Measurements from ENCODE around the gene ATP5PD. TPM values are rescaled to one million over a fixed set of nuclear protein-coding genes. Genes with fewer than 3 reads are reported as not detected.
A peak's percentile ranks its signal among the peaks of the same experiment; 100 is the strongest.
"Not testable (repeated sequence)": the region's sequence is repeated elsewhere in the genome, so short reads cannot be mapped to it uniquely, and the experiment has no call there.

Gene ATP5PD
- total RNA-seq, 5 donors from 2014 or later (not counting 1 experiment from before 2014, with no cell fraction given): 115 to 170 (median 139) TPM

DNA sequence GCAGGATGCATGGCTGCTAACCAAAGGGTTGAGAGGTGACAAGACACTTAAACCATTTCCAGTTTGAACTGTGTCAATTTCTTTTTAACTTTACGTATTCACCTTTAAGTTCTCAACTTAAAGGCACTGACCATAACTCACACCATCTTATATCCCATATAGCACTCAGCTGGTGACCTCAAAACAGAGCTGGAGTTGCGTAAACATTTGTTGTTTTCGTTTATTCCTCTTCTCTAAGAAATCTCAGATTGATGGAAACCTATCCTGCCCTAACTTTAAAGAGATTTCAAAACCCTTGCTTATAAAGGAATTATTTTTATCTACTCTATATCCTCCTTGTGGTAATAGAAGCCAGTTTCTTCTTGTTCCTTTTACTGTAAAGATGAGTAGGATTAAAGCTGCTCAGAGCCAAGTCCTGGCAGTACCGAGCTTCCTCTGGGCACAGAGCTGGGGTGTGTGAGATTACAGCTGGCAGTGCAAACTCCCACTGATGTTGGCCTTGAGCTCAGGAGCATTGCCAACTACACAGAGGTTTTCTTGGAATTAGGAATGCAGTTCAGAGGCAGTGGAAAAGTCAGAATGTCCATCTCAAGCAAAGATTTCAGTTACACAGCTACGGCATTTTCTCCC is 1.6 kb upstream of the ATP5PD start:
- H3K4me3 Mint-ChIP-seq: peak overlapping the region; percentile 92 to 97 (median 96)
- peak overlapping the region; percentile 62 to 86 for H3K4me3 ChIP-seq (ENCODE audit: control insufficient read depth in 1 of 2, extremely low read depth in 1 of 2, low read length in 1 of 2)
- peak overlapping the region; percentile 58 for H3K27ac ChIP-seq (ENCODE audit: low read length)
- peak overlapping the region; percentile 92 to 95 for H3K27ac Mint-ChIP-seq
- H3K9me3 ChIP-seq: no peaks in the 10 kb centered on the region
- ChIA-PET CTCF (interaction anchor here in 1 of 2 donors (0.6 to 1.7 kb wide), 5 partner anchors 8 to 438 kb away, joined by 3 to 4 read pairs (median 3); partner anchors contain the start of gene TMEM94), POLR2A (interaction anchor here in 1 of 2 donors (0.6 to 0.8 kb wide), 2 partner anchors 16 kb away, joined by 3 read pairs; no protein-coding TSS in a partner anchor)
- DNase-seq (no peak), ATAC-seq (replicated peaks in 1 of 4) (no peak)
- no peaks in the 10 kb centered on the region for H3K27me3 ChIP-seq (replicated peaks in 1 of 2; ENCODE audit: control insufficient read depth in 2 of 2, extremely low read depth in 1 of 2, insufficient read depth in 2 of 2, low read length in 1 of 2)
- peaks cover 4 to 9% of the 10 kb centered on the region in 2 donors for H3K36me3 ChIP-seq (ENCODE audit: control insufficient read depth in 2 of 2, extremely low read depth in 1 of 2, insufficient read depth in 1 of 2, low read length in 1 of 2)
- peaks cover 42 to 48% (median 46%) of the 10 kb centered on the region in 3 donors for H3K4me1 Mint-ChIP-seq
- H3K4me1 ChIP-seq (ENCODE audit: control insufficient read depth in 1 of 2, extremely low read depth in 1 of 2, insufficient read depth in 2 of 2, low read length in 2 of 2): peaks cover 3 to 23% of the 10 kb centered on the region in 2 experiments
- WGBS (ENCODE audit: insufficient coverage): 47% methylated on average over 2 of the region's 5 CpGs
- H3K36me3 Mint-ChIP-seq: peaks cover 16% of the 10 kb centered on the region
- H3K27me3 Mint-ChIP-seq: no peaks in the 10 kb centered on the region
- H3K9me3 Mint-ChIP-seq: no peaks in the 10 kb centered on the region

DNA sequence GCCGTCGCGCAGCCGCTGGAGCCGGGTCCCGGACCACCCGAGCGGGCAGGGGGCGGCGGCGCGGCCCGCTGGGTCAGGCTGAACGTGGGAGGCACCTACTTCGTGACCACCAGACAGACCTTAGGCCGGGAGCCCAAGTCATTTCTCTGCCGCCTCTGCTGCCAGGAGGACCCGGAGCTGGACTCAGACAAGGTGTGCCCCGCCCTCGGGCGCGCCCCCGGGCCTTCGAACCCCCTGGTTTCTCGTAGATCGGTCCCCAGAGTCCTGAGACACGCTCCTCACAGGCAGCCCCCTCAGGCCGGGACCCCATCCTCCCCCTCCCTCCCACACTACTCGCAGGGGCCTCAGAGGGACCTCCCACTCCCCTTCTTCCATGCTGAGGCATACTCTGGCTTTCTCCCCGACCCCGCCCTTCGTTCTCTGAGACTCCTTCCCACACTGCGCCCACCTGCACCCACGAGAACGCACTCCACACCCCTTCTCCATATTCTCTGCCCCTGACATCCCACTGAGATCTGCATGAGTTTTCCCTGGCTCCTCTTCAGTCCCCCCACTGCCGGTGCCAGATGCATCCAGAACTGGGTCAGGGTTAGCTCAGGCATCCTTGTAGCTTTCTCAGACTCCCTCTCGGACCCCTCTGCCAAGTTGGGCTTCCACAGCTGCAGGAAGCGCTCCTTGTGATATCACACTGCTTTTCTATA is 779 bp upstream of the ATP5PD start:
- H3K27ac Mint-ChIP-seq: peak overlapping the region; percentile 92 to 95
- CTCF ChIA-PET: interaction anchor here in 1 of 2 donors (1.2 to 1.7 kb wide), 2 partner anchors 12 to 36 kb away, joined by 3 to 4 read pairs; no protein-coding TSS in a partner anchor
- peaks cover 3 to 4% of the 10 kb centered on the region in 2 donors for H3K36me3 ChIP-seq (ENCODE audit: control insufficient read depth in 2 of 2, extremely low read depth in 1 of 2, insufficient read depth in 1 of 2, low read length in 1 of 2)
- no peaks in the 10 kb centered on the region for H3K9me3 ChIP-seq
- peak overlapping the region; percentile 62 to 86 for H3K4me3 ChIP-seq (ENCODE audit: control insufficient read depth in 1 of 2, extremely low read depth in 1 of 2, low read length in 1 of 2)
- peaks cover 9% of the 10 kb centered on the region for H3K36me3 Mint-ChIP-seq
- ATAC-seq (replicated peaks in 1 of 4) (peak in 3 of 4 experiments; percentile 2 to 7 (median 6)), DNase-seq (peak in 12 of 35 experiments; percentile 16 to 44 (median 24))
- H3K27ac ChIP-seq (ENCODE audit: low read length): peak overlapping the region; percentile 58
- H3K4me1 ChIP-seq (ENCODE audit: control insufficient read depth in 1 of 2, extremely low read depth in 1 of 2, insufficient read depth in 2 of 2, low read length in 2 of 2): peaks cover 3 to 23% of the 10 kb centered on the region in 2 experiments
- peaks cover 42 to 50% (median 46%) of the 10 kb centered on the region in 3 donors for H3K4me1 Mint-ChIP-seq
- H3K4me3 Mint-ChIP-seq: peak overlapping the region; percentile 92 to 97 (median 96)
- no peaks in the 10 kb centered on the region for H3K27me3 Mint-ChIP-seq
- no peaks in the 10 kb centered on the region for H3K27me3 ChIP-seq (replicated peaks in 1 of 2; ENCODE audit: control insufficient read depth in 2 of 2, extremely low read depth in 1 of 2, insufficient read depth in 2 of 2, low read length in 1 of 2)
- POLR2A ChIA-PET: no interaction called here
- no peaks in the 10 kb centered on the region for H3K9me3 Mint-ChIP-seq
- under 1% methylated on average over 37 of the region's 38 CpGs for WGBS (ENCODE audit: insufficient coverage)

DNA sequence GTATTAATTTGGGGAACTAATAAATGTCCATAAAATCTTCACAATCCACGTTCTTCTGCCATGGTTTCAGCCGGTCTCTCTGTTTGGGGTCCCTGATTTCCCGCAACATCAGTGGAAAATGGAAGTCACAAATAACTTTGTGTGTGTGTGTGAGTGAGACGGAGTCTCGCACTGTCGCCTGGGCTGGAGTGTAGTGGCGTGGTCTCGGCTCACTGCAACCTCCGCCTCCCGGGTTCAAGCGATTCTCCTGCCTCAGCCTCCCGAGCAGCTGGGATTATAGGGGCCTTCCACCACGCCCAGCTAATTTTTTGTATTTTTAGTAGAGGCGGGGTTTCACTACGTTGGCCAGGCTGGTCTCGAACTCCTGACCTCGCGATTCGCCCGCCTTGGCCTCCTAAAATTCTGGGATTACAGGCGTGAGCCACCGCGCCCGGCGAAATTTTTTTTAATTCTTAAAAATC is 793 bp downstream of the ATP5PD start:
- ATAC-seq (replicated peaks in 1 of 4); POLR2A ChIA-PET; H3K27me3 ChIP-seq (replicated peaks in 1 of 2; ENCODE audit: control insufficient read depth in 2 of 2, extremely low read depth in 1 of 2, insufficient read depth in 2 of 2, low read length in 1 of 2); H3K36me3 Mint-ChIP-seq; H3K9me3 ChIP-seq; H3K9me3 Mint-ChIP-seq; DNase-seq; H3K27me3 Mint-ChIP-seq: not testable (repeated sequence)
- Histone ChIP-seq H3K4me3 (ENCODE audit: control insufficient read depth in 1 of 2, extremely low read depth in 1 of 2, low read length in 1 of 2) (peak overlapping the region; percentile 85 to 86), H3K27ac (ENCODE audit: low read length) (peak overlapping the region; percentile 65), H3K4me1 (ENCODE audit: control insufficient read depth in 1 of 2, extremely low read depth in 1 of 2, insufficient read depth in 2 of 2, low read length in 2 of 2) (peaks cover 3 to 23% of the 10 kb centered on the region in 2 experiments), H3K36me3 (ENCODE audit: control insufficient read depth in 2 of 2, extremely low read depth in 1 of 2, insufficient read depth in 1 of 2, low read length in 1 of 2) (peaks cover 9 to 11% of the 10 kb centered on the region in 2 donors)
- CTCF ChIA-PET: interaction anchor here in 1 of 2 donors (0.5 kb wide), 1 partner anchor 292 kb away, joined by 3 read pairs; no protein-coding TSS in a partner anchor
- Mint-ChIP-seq H3K27ac (peak overlapping the region; percentile 33 to 96), H3K4me1 (peaks cover 42 to 50% (median 46%) of the 10 kb centered on the region in 3 donors), H3K4me3 (peak overlapping the region; percentile 96 to 97 (median 97))
- 3% methylated on average over 6 of the region's 25 CpGs for WGBS (ENCODE audit: insufficient coverage)

DNA sequence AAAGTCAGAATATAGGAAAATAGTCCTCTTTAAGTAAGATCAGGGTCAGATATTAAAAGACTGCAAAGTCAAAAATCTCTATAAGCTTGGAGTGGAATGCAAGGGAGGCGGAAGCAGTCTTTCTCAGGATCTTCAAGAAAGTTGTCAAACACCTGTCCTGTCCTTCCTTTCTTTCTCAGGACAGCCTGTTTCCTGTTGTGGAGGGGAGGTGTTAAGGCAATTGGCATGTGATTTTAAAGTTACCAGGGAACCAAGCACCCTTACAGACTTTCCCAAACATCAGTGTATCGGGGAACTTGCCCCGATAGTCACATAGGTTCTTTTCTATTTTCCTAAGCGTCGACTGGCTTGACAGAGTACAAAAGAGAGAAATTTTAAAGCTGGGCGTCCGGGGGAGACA is 2.1 kb downstream of the ATP5PD start:
- H3K4me1 Mint-ChIP-seq: peaks cover 42 to 48% (median 44%) of the 10 kb centered on the region in 3 donors
- Histone ChIP-seq H3K27ac (ENCODE audit: low read length) (no peak overlapping the region), H3K27me3 (replicated peaks in 1 of 2; ENCODE audit: control insufficient read depth in 2 of 2, extremely low read depth in 1 of 2, insufficient read depth in 2 of 2, low read length in 1 of 2) (no peaks in the 10 kb centered on the region), H3K36me3 (ENCODE audit: control insufficient read depth in 2 of 2, extremely low read depth in 1 of 2, insufficient read depth in 1 of 2, low read length in 1 of 2) (peaks cover 12 to 23% of the 10 kb centered on the region in 2 donors), H3K4me1 (ENCODE audit: control insufficient read depth in 1 of 2, extremely low read depth in 1 of 2, insufficient read depth in 2 of 2, low read length in 2 of 2) (peaks cover 3 to 23% of the 10 kb centered on the region in 2 experiments), H3K4me3 (ENCODE audit: control insufficient read depth in 1 of 2, extremely low read depth in 1 of 2, low read length in 1 of 2) (no peak overlapping the region), H3K9me3 (no peaks in the 10 kb centered on the region)
- ChIA-PET POLR2A (no interaction called here), CTCF (no interaction called here)
- H3K27me3 Mint-ChIP-seq: no peaks in the 10 kb centered on the region
- no CpG with 5 or more reads among the region's 7 CpGs for WGBS (ENCODE audit: insufficient coverage)
- DNase-seq: no peak
- H3K36me3 Mint-ChIP-seq: peaks cover 12% of the 10 kb centered on the region
- no peak for ATAC-seq (replicated peaks in 1 of 4)
- peak overlapping the region; percentile 43 to 96 (median 55) for H3K4me3 Mint-ChIP-seq
- H3K9me3 Mint-ChIP-seq: no peaks in the 10 kb centered on the region
- H3K27ac Mint-ChIP-seq: no peak overlapping the region

DNA sequence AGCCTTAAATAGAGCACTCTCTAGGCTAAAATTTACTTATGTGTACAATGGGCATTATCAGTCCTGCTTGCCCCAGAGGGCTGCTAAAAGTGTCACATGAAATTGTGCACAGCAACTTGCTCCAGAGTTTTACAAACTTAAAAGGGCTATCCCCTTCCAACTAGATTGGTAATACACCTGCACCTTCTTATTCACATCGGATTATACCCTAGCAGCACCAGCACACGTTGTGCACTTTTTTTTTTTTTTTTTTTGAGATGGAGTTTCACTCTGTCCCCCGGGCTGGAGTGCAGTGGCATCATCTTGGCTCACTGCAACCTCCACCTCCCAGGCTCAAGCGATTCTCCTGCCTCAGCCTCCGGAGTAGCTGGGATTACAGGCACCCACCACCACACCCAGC is 3.0 kb downstream of the ATP5PD start:
- H3K4me3 ChIP-seq (ENCODE audit: control insufficient read depth in 1 of 2, extremely low read depth in 1 of 2, low read length in 1 of 2); H3K27me3 Mint-ChIP-seq; H3K4me3 Mint-ChIP-seq; H3K27me3 ChIP-seq (replicated peaks in 1 of 2; ENCODE audit: control insufficient read depth in 2 of 2, extremely low read depth in 1 of 2, insufficient read depth in 2 of 2, low read length in 1 of 2); POLR2A ChIA-PET; H3K9me3 Mint-ChIP-seq; DNase-seq; H3K27ac Mint-ChIP-seq; H3K9me3 ChIP-seq; ATAC-seq (replicated peaks in 1 of 4); H3K27ac ChIP-seq (ENCODE audit: low read length): not testable (repeated sequence)
- H3K4me1 Mint-ChIP-seq: peaks cover 35 to 39% (median 37%) of the 10 kb centered on the region in 3 donors
- CTCF ChIA-PET: interaction anchor here in 1 of 2 donors (0.6 kb wide), 1 partner anchor 127 kb away, joined by 3 read pairs; no protein-coding TSS in a partner anchor
- WGBS (ENCODE audit: insufficient coverage): 58% methylated on average over 2 of the region's 5 CpGs
- H3K36me3 Mint-ChIP-seq: peaks cover 17% of the 10 kb centered on the region
- Histone ChIP-seq H3K36me3 (ENCODE audit: control insufficient read depth in 2 of 2, extremely low read depth in 1 of 2, insufficient read depth in 1 of 2, low read length in 1 of 2) (peaks cover 12 to 33% of the 10 kb centered on the region in 2 donors), H3K4me1 (ENCODE audit: control insufficient read depth in 1 of 2, extremely low read depth in 1 of 2, insufficient read depth in 2 of 2, low read length in 2 of 2) (peaks cover 3 to 23% of the 10 kb centered on the region in 2 experiments)

DNA sequence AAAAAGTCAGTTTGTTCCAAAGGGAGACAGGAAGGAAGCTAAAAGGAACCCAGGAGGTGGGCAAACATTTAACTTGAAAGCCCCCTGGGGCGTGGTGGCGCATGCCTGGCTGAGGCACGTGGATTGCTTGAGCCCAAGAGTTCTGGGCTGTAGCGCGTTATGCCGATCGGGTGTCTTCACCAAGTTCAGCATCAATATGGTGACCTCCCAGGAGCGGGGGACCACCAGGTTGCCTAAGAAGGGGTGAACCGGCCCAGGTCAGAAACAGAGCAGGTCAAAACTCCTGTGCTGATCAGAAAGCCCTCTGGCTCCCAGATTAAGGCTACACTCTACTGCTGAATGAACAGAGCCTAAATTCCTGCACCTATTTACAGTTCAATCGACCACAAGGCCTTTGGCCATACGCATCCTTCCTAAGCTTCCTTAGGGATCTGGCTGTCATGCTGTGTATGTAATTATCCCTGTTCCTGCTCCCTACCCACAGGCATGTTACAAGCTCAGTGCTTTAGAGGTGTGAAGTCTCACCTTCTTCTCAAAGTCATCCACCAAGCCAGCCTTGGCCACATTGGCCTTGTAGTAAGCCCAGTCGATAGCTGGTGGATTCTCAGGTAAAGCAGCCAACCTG is 5.0 kb downstream of the ATP5PD start:
- H3K4me1 ChIP-seq (ENCODE audit: control insufficient read depth in 1 of 2, extremely low read depth in 1 of 2, insufficient read depth in 2 of 2, low read length in 2 of 2): peaks cover 3 to 15% of the 10 kb centered on the region in 2 experiments
- H3K4me3 ChIP-seq (ENCODE audit: control insufficient read depth in 1 of 2, extremely low read depth in 1 of 2, low read length in 1 of 2): no peak overlapping the region
- WGBS (ENCODE audit: insufficient coverage): 99% methylated on average over 9 of the region's 12 CpGs
- Mint-ChIP-seq H3K27me3 (no peaks in the 10 kb centered on the region), H3K36me3 (peaks cover 23% of the 10 kb centered on the region), H3K27ac (peak overlapping the region; percentile 23 to 36), H3K4me1 (peaks cover 28 to 34% (median 33%) of the 10 kb centered on the region in 3 donors), H3K4me3 (no peak overlapping the region), H3K9me3 (no peaks in the 10 kb centered on the region)
- no peak for ATAC-seq (replicated peaks in 1 of 4)
- no peaks in the 10 kb centered on the region for H3K27me3 ChIP-seq (replicated peaks in 1 of 2; ENCODE audit: control insufficient read depth in 2 of 2, extremely low read depth in 1 of 2, insufficient read depth in 2 of 2, low read length in 1 of 2)
- no peak for DNase-seq
- peaks cover 12 to 38% of the 10 kb centered on the region in 2 donors for H3K36me3 ChIP-seq (ENCODE audit: control insufficient read depth in 2 of 2, extremely low read depth in 1 of 2, insufficient read depth in 1 of 2, low read length in 1 of 2)
- POLR2A ChIA-PET: interaction anchor here in 1 of 2 donors (0.7 kb wide), 1 partner anchor 10 kb away, joined by 9 read pairs; no protein-coding TSS in a partner anchor
- H3K9me3 ChIP-seq: no peaks in the 10 kb centered on the region
- no peak overlapping the region for H3K27ac ChIP-seq (ENCODE audit: low read length)
- CTCF ChIA-PET: interaction anchor here in 1 of 2 donors (0.6 kb wide), 1 partner anchor 81 kb away, joined by 7 read pairs; no protein-coding TSS in a partner anchor
